Upper lobe of left lung (tissue), 6 donors: ENCODE measurements around the gene NEURL1B. TPM values are rescaled to one million over a fixed set of nuclear protein-coding genes. Genes with fewer than 3 reads are reported as not detected.

Experiments used
- ATAC-seq, 2 donors: fragments of 200-7000 bp; cut with Tn5 transposase; one replicate each; pipeline ENCODE4 v1.9.1; 2022; ENCODE audit warnings: mild to moderate bottlenecking in 2 of 2, moderate library complexity in 2 of 2; ENCODE audit not compliant: low FRiP score in 2 of 2
- DNase-seq, 2 donors: peaks; one replicate each; pipeline ENCODE4 v3.0.0-alpha.2; 2019 to 2020
- H3K27ac ChIP-seq, 4 donors: fragments of 200-600 bp; sonication (generic); one replicate each; pipeline ENCODE4 v1.5.1; 2016 to 2019
- H3K27me3 ChIP-seq, 4 donors: fragments of 200-600 bp; sonication (generic); one replicate each; pipeline ENCODE4 v1.5.1; 2017 to 2019
- H3K36me3 ChIP-seq, 4 donors: fragments of 200-600 bp; sonication (generic); one replicate each; pipeline ENCODE4 v1.5.1; 2016 to 2019
- H3K4me1 ChIP-seq, 4 donors: fragments of 200-600 bp; sonication (generic); one replicate each; pipeline ENCODE4 v1.5.1; 2018 to 2019
- H3K4me3 ChIP-seq, 4 donors: fragments of 200-600 bp; sonication (generic); one replicate each; pipeline ENCODE4 v1.5.1; 2017 to 2019; ENCODE audit warnings: mild to moderate bottlenecking in 2 of 4, moderate library complexity in 1 of 4
- H3K9me3 ChIP-seq, 4 donors: fragments of 200-600 bp; sonication (generic); one replicate each; pipeline ENCODE4 v1.5.1; 2018 to 2019
- EP300 ChIP-seq, 4 donors: sonication (generic); formaldehyde crosslinking; IDR thresholded peaks; one replicate each; pipeline ENCODE4 v1.5.1; 2017; ENCODE audit warnings: antibody characterized with exemption in 4 of 4, control low read depth in 2 of 4
- POLR2A ChIP-seq, 4 donors: fragments of 450-650 bp; IDR thresholded peaks; one replicate each; pipeline ENCODE4 v1.5.1; 2016 to 2017; ENCODE audit warnings: antibody characterized with exemption in 4 of 4, mild to moderate bottlenecking in 2 of 4
- POLR2AphosphoS5 ChIP-seq, 2 donors: sonication (generic); formaldehyde crosslinking; IDR thresholded peaks; one replicate each; pipeline ENCODE4 v1.5.1; 2017; ENCODE audit warnings: antibody characterized with exemption in 2 of 2
- WGBS, 2 donors: methylation state at CpG; one replicate each; pipeline ENCODE4 v1.1.5; 2017 to 2018; 5-methylcytosine and 5-hydroxymethylcytosine counted together
- total RNA-seq, 6 donors: library from RNA; depleted of rRNA in 4 of 6; stranded (reverse); fragments of >200 nt in 4 of 6; gene quantifications; one replicate each; pipeline versions ENCODE4 v1.1.0 to v1.2.1, GENCODE V29; 2016 to 2021
- TF ChIP-seq, protein P1 (sequence below), 6 experiments: fragments of 450-650 bp in 4 of 6; fragments of 200-600 bp in 2 of 6; sonication (generic) in 2 of 6; IDR thresholded peaks; one replicate each; pipeline ENCODE4 v1.5.1; 2016 to 2019; ENCODE audit warnings: antibody characterized with exemption in 6 of 6
- donor health status: DM: no; HTN: no; CAD: no; lungs with moderate emphysema.
- donor health status: DM: no; HTN: yes; CAD: no; lungs with severe emphysema.

Gene NEURL1B
- total RNA-seq, 6 donors from 2014 or later: 6.3 to 29.4 (median 15.1) TPM

DNA sequence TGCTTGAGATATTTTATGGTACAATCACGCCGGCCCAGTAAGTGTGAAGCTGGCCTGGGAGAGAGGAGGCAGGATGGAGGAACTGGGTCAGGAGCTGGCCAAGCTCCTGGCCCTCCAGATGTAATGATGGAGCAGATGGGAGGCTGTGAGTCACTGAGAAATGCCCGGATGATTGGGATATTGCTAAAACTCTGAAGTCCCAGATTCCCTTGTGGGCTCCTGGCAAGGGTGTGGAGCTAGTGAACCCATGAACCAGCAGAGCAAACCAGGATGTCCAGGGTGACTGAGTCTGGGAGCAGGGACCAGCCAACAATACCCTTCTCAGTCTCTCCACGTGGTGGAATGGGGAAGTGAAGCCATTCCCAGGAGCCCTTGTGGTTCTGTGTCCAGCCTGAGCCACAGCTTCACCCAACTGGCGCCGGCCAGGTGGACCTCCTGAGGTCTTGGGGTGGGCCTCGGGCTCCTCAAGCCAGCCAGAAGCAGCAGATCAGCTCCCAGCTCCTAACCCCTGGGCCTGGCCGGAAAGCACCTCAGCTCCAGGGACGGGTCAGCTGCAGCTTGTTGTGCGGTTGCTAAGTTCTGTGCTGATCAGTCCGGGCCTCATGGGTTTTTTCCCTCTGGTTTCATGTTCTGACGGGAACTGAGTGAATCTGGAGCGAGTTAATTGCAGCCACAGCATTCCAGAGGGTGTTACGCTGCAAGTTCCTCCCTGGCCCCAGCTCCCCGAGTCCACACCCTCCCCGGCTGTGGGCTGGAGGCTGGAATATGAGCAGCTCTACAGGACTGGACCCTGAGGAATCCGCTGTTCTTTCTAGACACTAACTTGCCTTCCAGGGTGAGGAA is 92.3 kb downstream of the NEURL1B start:
- TF ChIP-seq POLR2A (IDR thresholded peaks at IDR 0.05) (peak in 1 of 4 donors; percentile 53), POLR2AphosphoS5 (IDR thresholded peaks at IDR 0.05) (peak; percentile 77 to 88), EP300 (IDR thresholded peaks at IDR 0.05) (peak in 3 of 4 donors; percentile 34 to 67 (median 65))
- TF ChIP-seq, protein P1, sequence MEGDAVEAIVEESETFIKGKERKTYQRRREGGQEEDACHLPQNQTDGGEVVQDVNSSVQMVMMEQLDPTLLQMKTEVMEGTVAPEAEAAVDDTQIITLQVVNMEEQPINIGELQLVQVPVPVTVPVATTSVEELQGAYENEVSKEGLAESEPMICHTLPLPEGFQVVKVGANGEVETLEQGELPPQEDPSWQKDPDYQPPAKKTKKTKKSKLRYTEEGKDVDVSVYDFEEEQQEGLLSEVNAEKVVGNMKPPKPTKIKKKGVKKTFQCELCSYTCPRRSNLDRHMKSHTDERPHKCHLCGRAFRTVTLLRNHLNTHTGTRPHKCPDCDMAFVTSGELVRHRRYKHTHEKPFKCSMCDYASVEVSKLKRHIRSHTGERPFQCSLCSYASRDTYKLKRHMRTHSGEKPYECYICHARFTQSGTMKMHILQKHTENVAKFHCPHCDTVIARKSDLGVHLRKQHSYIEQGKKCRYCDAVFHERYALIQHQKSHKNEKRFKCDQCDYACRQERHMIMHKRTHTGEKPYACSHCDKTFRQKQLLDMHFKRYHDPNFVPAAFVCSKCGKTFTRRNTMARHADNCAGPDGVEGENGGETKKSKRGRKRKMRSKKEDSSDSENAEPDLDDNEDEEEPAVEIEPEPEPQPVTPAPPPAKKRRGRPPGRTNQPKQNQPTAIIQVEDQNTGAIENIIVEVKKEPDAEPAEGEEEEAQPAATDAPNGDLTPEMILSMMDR (IDR thresholded peaks at IDR 0.05): peak in 3 of 6 experiments; percentile 14 to 41 (median 34)

GRCh38 chr5:172733974-172734346 is 92.9 kb downstream of the NEURL1B start:
- H3K4me1 ChIP-seq: peaks cover 18 to 36% (median 27%) of the 10 kb centered on the region in 4 donors
- peak in 1 of 2 donors; percentile 39 for ATAC-seq

More for the DNA sequence above, 92.3 kb downstream of the NEURL1B start:
- H3K36me3 ChIP-seq: no peaks in the 10 kb centered on the region
- no peaks in the 10 kb centered on the region for H3K9me3 ChIP-seq
- WGBS, 2 donors: 37 to 49% methylated on average over 10 to 17 of the region's 17 CpGs
- H3K27me3 ChIP-seq: no peaks in the 10 kb centered on the region
- ATAC-seq: peak; percentile 89 to 94
- peaks cover 18 to 36% (median 27%) of the 10 kb centered on the region in 4 donors for H3K4me1 ChIP-seq
- peak overlapping the region; percentile 92 to 96 (median 92) for H3K27ac ChIP-seq
- peak; percentile 83 to 87 for DNase-seq
- H3K4me3 ChIP-seq: no peak overlapping the region

GRCh38 chr5:172735141-172735831 is 94.2 kb downstream of the NEURL1B start:
- peak overlapping the region in 3 of 4 donors; percentile 19 to 93 (median 92) for H3K27ac ChIP-seq
- TF ChIP-seq EP300 (IDR thresholded peaks at IDR 0.05) (no peak), POLR2A (IDR thresholded peaks at IDR 0.05) (no peak)
- ATAC-seq (no peak), DNase-seq (peak; percentile 18 to 38)
- H3K9me3 ChIP-seq: no peaks in the 10 kb centered on the region
- no peak overlapping the region for H3K4me3 ChIP-seq
- no peaks in the 10 kb centered on the region for H3K27me3 ChIP-seq
- H3K36me3 ChIP-seq: no peaks in the 10 kb centered on the region
- WGBS, 2 donors: 88 to 96% methylated on average over 5 to 12 of the region's 12 CpGs
- H3K4me1 ChIP-seq: peaks cover 18 to 37% (median 31%) of the 10 kb centered on the region in 4 donors

More at GRCh38 chr5:172733974-172734346, 92.9 kb downstream of the NEURL1B start:
- no peak for DNase-seq
- H3K9me3 ChIP-seq: no peaks in the 10 kb centered on the region
- 21 to 33% methylated on average over 4 of the region's 4 CpGs for WGBS, 2 donors
- H3K27ac ChIP-seq: peak overlapping the region; percentile 92 to 96 (median 92)
- no peak for TF ChIP-seq EP300 (IDR thresholded peaks at IDR 0.05)
- TF ChIP-seq, protein P1 (IDR thresholded peaks at IDR 0.05): no peak
- no peak for TF ChIP-seq POLR2A (IDR thresholded peaks at IDR 0.05)
- no peak for TF ChIP-seq POLR2AphosphoS5 (IDR thresholded peaks at IDR 0.05)
- no peak overlapping the region for H3K4me3 ChIP-seq
- H3K27me3 ChIP-seq: no peaks in the 10 kb centered on the region
- H3K36me3 ChIP-seq: no peaks in the 10 kb centered on the region

GRCh38 chr5:172736508-172737135 is 95.6 kb downstream of the NEURL1B start:
- no peaks in the 10 kb centered on the region for H3K9me3 ChIP-seq
- H3K4me1 ChIP-seq: peaks cover 25 to 45% (median 42%) of the 10 kb centered on the region in 4 donors
- DNase-seq: no peak
- H3K27me3 ChIP-seq: no peaks in the 10 kb centered on the region
- H3K4me3 ChIP-seq: no peak overlapping the region
- ATAC-seq: no peak
- no peaks in the 10 kb centered on the region for H3K36me3 ChIP-seq
- whole genome bisulfite sequencing, 2 donors: 78 to 89% methylated on average over 5 to 11 of the region's 11 CpGs
- TF ChIP-seq, protein P1 (IDR thresholded peaks at IDR 0.05): no peak
- TF ChIP-seq POLR2AphosphoS5 (IDR thresholded peaks at IDR 0.05) (no peak), EP300 (IDR thresholded peaks at IDR 0.05) (no peak), POLR2A (IDR thresholded peaks at IDR 0.05) (no peak)
- peak overlapping the region; percentile 19 to 65 (median 33) for H3K27ac ChIP-seq
